22Rv1 (cell line): ENCODE data around the gene MAPT.
"Not testable (repeated sequence)": the region's sequence is repeated elsewhere in the genome, so short reads cannot be mapped to it uniquely, and the experiment has no call there.

Experiments used
- CTCF ChIP-seq: fragments of 450-650 bp; IDR thresholded peaks from 2 replicates; pipeline ENCODE4 v1.5.1; 2017; ENCODE audit warnings: mild to moderate bottlenecking
- ZFX ChIP-seq: fragments of 450-650 bp; IDR thresholded peaks from 2 replicates; pipeline ENCODE4 v1.6.1; 2017; ENCODE audit warnings: antibody characterized with exemption, borderline replicate concordance

GRCh38 chr17:45937186-45937585 is 42.8 kb downstream of the MAPT start:
- not testable (repeated sequence) for TF ChIP-seq CTCF, ZFX
